Measurements from ENCODE around the gene STAG2.
A peak's percentile ranks its signal among the peaks of the same experiment; 100 is the strongest.

The STAG2 gene

GRCh38 chrX:123962006-123962467 lies 531 bp downstream of the STAG2 start:
- H3K4me3 ChIP-seq (ENCODE audit: low read depth, low read length) = peak overlapping the region; percentile 77
- TF ChIP-seq CTCF (IDR thresholded peaks at IDR 0.05; ENCODE audit: borderline replicate concordance, insufficient read depth, low read depth, low read length) = no peak

- TF ChIP-seq CTCF (IDR thresholded peaks at IDR 0.05; ENCODE audit: borderline replicate concordance, insufficient read depth, low read depth, low read length) = no peak
- peak overlapping the region; percentile 77 for H3K4me3 ChIP-seq (ENCODE audit: low read depth, low read length)
These were observed 1.4 kb downstream of the STAG2 start for GRCh38 chrX:123962794-123963373.

- no peak overlapping the region for H3K4me3 ChIP-seq (ENCODE audit: low read depth, low read length)
These were observed 2.8 kb downstream of the STAG2 start for GRCh38 chrX:123964156-123964834.

GRCh38 chrX:123965712-123966111 lies 4.2 kb downstream of the STAG2 start:
- H3K4me3 ChIP-seq (ENCODE audit: low read depth, low read length) = no peak overlapping the region
- no peak for TF ChIP-seq CTCF (IDR thresholded peaks at IDR 0.05; ENCODE audit: borderline replicate concordance, insufficient read depth, low read depth, low read length)

More at GRCh38 chrX:123964156-123964834, 2.8 kb downstream of the STAG2 start:
- no peak for TF ChIP-seq CTCF (IDR thresholded peaks at IDR 0.05; ENCODE audit: borderline replicate concordance, insufficient read depth, low read depth, low read length)

- H3K4me3 ChIP-seq (ENCODE audit: low read depth, low read length) = no peak overlapping the region
- TF ChIP-seq CTCF (IDR thresholded peaks at IDR 0.05; ENCODE audit: borderline replicate concordance, insufficient read depth, low read depth, low read length) = no peak
These were observed 6.0 kb downstream of the STAG2 start for GRCh38 chrX:123967497-123967896.

DNA sequence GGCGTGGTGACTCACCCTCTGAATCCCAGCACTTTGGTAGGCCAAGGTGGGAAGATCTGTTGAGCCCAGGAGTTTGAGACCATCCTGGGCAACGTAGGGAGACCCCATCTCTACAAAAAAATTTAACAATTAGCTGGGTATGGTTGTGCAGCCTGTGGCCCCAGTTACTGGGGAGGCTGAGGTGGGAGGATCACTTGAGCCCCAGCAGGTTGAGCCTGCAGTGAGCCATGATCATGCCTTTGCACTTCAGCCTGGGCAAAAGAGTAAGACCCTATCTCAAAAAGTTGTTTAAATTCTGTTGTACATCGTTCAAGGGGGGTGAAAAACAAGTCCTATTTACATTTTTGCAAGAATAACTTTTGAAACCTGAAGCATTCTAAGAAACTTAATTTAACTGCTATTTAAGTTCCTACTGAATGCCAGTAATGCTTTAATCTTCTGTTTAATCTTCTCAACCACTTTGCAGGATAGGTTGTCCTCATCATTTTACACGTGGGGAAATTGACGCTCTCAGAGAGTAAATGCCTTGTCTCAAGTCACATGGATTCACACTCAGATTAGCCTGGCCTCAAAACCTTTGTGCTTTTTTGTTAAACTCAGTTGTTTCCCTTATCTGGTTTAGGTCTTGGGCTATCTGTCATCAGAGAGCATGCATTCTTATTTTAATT lies 7.0 kb downstream of the STAG2 start:
- no peak for TF ChIP-seq CTCF (IDR thresholded peaks at IDR 0.05; ENCODE audit: borderline replicate concordance, insufficient read depth, low read depth, low read length)
- no peak overlapping the region for H3K4me3 ChIP-seq (ENCODE audit: low read depth, low read length)

All from GM12875 (cell line).